AG04449 (cell line): ENCODE measurements around the gene AKT1S1.

Experiments used
- CTCF ChIA-PET: fragments of 350-600 bp; formaldehyde crosslinking; extraction: SDS; loops from one replicate; lab custom pipeline; 2021; ENCODE audit warnings: antibody characterized with exemption; lab: Yijun Ruan, JAX
- POLR2A ChIA-PET: fragments of 400-600, 350-600 bp; formaldehyde crosslinking; extraction: SDS; loops from one replicate; lab custom pipeline; 2020; ENCODE audit warnings: antibody characterized with exemption, inconsistent platforms; lab: Yijun Ruan, JAX
- DNase-seq: peaks from one replicate; pipeline ENCODE4 v3.0.0-alpha.2; 2010; ENCODE audit warnings: low read depth, low spot score
- H3K4me3 ChIP-seq: 2 replicates; pipeline ENCODE4 v1.5.1; 2011; ENCODE audit warnings: low read depth, mild to moderate bottlenecking, control low read depth, low read length
- CTCF ChIP-seq: IDR thresholded peaks from one replicate; pipeline ENCODE4 v1.5.1; 2011; ENCODE audit warnings: mild to moderate bottlenecking, moderate library complexity, low read length, control low read depth, inconsistent platforms; ENCODE audit not compliant: insufficient read depth; ENCODE audit errors: missing control alignments

AKT1S1 gene

DNA sequence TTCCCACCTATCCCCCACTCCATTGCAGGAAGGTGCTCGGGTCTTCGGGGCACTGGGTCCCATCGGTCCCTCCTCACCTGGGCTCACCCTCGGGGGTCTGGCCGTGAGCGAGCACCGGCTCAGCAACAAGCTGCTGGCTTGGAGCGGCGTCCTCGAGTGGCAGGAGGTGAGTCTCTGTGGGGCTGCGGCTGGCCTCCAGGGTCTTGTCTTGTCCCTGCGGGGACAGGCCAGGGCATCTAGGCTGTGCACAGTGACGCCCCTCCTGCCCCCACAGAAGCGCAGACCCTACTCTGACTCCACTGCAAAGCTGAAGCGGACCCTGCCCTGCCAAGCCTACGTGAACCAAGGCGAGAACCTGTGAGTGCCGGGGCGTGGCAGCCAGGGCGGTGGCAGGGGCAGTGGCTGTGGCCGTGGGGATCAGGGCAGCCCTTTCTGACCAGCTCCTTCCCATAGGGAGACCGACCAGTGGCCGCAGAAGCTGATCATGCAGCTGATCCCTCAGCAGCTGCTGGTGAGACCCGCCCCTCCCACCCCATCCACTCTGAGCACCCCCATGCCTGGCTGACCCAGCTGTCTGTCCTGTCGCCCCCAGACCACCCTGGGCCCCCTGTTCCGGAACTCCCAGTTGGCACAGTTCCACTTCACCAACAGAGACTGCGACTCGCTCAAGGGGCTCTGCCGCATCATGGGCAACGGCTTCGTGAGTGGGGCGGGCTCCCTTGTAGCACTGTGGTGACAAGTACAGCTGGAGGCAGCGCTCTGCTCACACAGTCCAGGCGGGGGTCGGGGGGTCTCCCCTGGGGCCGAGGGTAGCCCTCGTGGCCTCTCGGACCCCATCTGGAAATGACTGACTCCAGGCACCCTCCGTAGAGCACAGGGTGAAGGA lies 22.5 kb downstream of the AKT1S1 start:
- no peak overlapping the region for H3K4me3 ChIP-seq
- no peak for TF ChIP-seq CTCF
- no peak for DNase-seq
- ChIA-PET CTCF (interaction anchor here (0.9 to 1.4 kb wide), 2 partner anchors 10 to 13 kb away, joined by 3 to 4 read pairs; no protein-coding TSS in a partner anchor), POLR2A (interaction anchor here (1.0 to 1.7 kb wide), 4 partner anchors 11 to 88 kb away, joined by 3 to 5 read pairs (median 4); partner anchors contain the start of genes AKT1S1 and TBC1D17)

- ChIA-PET POLR2A (interaction anchor here (0.6 to 1.7 kb wide), 5 partner anchors 12 to 136 kb away, joined by 3 to 5 read pairs (median 3); partner anchors contain the start of genes AKT1S1 and TBC1D17), CTCF (interaction anchor here (0.9 to 1.4 kb wide), 2 partner anchors 11 to 14 kb away, joined by 3 to 4 read pairs; no protein-coding TSS in a partner anchor)
- no peak for TF ChIP-seq CTCF
- no peak overlapping the region for H3K4me3 ChIP-seq
- no peak for DNase-seq
These were observed 23.2 kb downstream of the AKT1S1 start for GRCh38 chr19:49853852-49854377.

GRCh38 chr19:49852631-49853126 lies 24.5 kb downstream of the AKT1S1 start:
- POLR2A ChIA-PET: interaction anchor here (0.8 kb wide), 1 partner anchor 176 kb away, joined by 3 read pairs; no protein-coding TSS in a partner anchor
- peak overlapping the region; percentile 85 for H3K4me3 ChIP-seq
- DNase-seq: no peak
- TF ChIP-seq CTCF: no peak
- CTCF ChIA-PET: interaction anchor here (1.0 to 1.1 kb wide), 2 partner anchors 17 to 135 kb away, joined by 3 read pairs; no protein-coding TSS in a partner anchor

DNA sequence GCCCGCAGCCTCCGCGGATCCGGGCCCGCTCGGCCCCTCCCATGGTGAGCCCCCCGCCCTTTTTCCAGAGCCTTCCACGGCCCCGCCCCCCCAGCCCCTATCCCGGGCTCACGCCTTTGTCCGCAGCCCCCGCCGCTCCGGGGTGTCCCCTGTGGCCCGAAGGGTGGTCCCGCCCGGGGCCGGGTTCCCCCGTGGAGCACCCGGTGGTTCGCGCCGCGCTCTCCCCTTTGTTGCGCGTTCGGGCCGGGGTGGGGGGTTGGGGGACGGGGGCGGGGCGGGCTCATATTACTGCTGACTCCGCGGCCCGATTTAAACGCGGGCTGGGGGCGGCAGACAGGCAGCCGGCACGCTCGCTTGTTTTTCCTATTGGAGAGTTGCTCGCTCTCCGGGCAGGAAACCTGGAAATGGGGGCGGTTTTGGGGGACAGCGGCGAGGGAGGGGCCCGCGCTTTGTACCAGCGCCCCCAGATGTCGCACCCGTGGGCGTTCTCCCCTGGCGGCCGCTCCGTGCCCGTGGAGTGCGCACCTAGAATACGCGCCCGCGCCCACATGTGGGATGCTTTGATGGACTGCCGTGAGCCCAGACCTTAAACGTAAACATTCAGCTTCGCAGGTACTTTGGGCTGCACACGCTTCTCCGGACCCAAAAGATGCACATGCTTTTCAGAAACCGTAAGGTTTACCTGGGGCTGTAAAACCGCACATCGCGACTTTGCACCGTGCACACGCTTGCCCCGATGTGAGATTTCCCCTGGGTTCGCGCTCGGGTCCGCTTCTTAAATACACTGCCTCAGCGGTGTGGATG lies 25.5 kb downstream of the AKT1S1 start:
- POLR2A ChIA-PET: interaction anchor here (0.8 to 1.6 kb wide), 3 partner anchors 25 to 175 kb away, joined by 3 to 5 read pairs (median 4); partner anchors contain the start of genes AKT1S1, MED25 and TBC1D17
- peak overlapping the region; percentile 85 for H3K4me3 ChIP-seq
- CTCF ChIA-PET: interaction anchor here (1.2 kb wide), 1 partner anchor 12 kb away, joined by 4 read pairs; no protein-coding TSS in a partner anchor
- DNase-seq: no peak
- no peak for TF ChIP-seq CTCF

- no peak for TF ChIP-seq CTCF
- peak within 1 kb of the TSS; percentile 85 for H3K4me3 ChIP-seq
- no peak for DNase-seq
- ChIA-PET POLR2A (interaction anchor here (0.7 to 1.6 kb wide), 10 partner anchors 11 to 155 kb away, joined by 3 to 10 read pairs (median 4); partner anchors contain the start of genes AKT1S1, MED25 and TBC1D17), CTCF (interaction anchor here (0.9 to 1.2 kb wide), 3 partner anchors 11 to 178 kb away, joined by 4 to 5 read pairs (median 4); no protein-coding TSS in a partner anchor)
These were observed 26.4 kb downstream of the AKT1S1 start, which contains the start of gene PTOV1 for GRCh38 chr19:49850487-49851342. Gene PTOV1, plus strand, starts transcription at chr19:49851159.
